GM21529 (cell line): ENCODE data around the gene MRTFA.
"Not testable (repeated sequence)": the region's sequence is repeated elsewhere in the genome, so short reads cannot be mapped to it uniquely, and the experiment has no call there.

Experiments
- ATAC-seq: cut with Tn5 transposase; IDR thresholded peaks from one replicate; pipeline ENCODE4 v1.9.1; 2021; ENCODE audit not compliant: unreplicated experiment

MRTFA gene

DNA sequence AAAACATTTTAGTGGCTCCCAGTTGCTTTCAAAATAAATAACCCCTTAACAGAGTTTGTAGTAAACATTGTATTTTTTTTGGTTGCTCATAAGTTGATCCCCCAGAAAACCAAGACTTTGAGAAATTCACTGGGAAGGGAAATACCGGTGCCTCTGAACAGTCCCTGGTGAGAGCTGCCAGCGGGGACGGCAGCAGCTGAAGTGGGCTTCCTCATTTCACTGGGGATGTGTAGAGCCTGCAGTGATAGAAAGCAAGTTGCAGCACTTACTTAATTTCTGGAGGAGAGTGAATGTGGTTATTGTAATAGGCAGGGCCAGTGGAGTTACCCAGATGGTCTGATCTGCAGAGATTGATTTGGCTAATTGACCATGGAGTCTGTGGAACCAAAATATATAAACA, 24.2 kb upstream of the MRTFA start:
- no peak for ATAC-seq

DNA sequence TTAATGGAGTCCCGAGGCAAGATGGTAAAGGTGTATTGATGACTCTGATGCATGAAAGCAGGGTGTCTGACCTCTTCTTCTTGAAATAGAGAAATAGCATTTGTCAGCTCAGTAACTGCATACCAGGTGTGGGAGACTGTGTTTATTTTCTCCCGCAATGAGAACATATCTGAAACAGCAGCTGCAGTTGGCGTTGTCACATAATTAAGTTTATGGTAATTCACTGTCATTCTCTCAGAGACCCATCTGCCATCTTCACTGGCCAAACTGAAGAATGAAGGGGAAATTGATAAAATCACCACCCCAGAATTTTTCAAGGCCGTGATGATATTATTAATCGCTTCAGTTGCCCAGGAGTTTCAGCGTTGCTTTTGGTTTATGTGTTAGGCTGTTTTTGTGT, 22.6 kb upstream of the MRTFA start:
- no peak for ATAC-seq

DNA sequence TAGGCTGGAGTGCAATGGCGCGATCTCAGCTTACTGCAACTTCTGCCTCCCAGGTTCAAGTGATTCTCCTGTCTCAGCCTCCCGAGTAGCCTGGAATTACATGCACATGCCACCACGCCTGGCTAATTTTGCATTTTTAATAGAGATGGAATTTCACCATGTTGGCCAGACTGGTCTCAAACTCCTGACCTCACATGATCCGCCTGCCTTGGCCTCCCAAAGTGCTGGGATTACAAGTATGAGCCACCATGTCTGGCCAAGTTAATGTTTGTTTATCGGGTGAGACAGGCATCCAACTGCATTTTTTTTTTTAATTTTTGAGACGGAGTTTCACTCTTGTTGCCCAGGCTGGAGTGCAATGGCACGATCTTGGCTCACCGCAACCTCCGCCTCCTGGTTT, 20.1 kb upstream of the MRTFA start:
- not testable (repeated sequence) for ATAC-seq

DNA sequence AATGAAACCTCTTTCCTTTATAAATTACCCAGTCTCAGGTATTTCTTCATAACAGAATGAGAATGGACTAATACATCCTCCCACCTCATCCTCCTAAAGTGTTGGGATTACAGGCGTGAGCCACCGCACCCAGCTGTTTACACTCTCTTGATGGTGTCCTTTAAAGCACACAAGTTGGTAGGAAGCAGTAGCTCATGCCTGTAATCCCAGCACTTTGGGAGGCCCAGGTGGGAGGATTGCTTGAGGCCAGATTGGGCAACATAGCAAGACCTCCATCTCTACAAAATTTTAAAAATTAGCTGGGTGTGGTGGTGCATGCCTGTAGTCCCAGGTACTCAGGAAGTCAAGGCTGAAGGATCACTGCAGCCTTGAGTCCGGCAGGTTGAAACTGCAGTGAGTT, 19.4 kb upstream of the MRTFA start:
- not testable (repeated sequence) for ATAC-seq

DNA sequence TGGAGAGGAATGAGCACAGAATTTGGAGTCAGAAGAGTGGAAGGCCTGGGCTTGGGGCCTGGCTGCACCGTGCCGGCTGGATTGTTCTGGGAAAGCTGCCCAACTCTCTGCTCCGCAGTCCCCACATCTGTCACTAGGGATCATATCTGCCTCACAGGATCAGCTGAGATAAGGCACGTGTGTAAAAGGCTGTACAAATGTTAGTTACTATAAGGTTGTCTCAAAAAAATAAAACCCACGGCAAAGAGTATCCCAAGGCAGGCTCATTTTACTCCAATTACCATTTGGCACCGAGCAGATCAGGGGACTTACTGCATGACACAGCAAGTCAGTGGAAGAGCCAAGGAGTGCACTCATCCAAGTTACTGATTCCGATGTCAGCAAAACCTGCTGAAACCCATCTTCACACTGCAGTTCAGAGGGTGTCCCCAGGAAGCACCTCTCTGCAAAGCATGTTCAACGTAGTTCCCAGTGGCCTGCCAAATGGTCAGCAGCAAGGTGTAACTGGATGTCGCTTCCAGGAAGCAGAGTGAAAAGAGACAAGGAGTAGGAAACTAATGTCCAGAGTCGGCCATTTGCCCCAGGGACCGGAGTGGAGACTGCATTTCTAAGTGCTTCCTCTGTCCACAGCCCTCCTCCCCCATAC, 18.1 kb upstream of the MRTFA start:
- no peak for ATAC-seq

DNA sequence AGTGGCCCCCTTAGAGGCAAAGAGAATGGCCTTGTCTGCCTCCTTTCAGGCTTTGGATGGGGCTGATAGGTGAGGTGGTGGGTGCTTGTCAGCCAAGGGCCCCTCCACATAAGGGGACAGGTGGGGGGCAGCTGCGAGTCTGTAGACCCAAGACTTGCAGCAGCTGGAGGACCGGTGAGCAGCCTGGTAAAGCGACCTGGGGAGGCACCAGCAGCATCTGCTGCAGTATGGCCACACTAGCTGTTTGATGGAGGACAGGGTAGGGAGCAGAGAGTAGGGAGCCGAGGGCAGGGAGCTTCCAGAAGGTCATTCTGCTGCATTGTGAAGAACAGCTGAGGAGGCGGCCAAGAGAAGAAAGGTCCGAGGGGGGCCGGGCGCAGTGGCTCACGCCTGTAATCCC, 16.8 kb upstream of the MRTFA start:
- no peak for ATAC-seq

DNA sequence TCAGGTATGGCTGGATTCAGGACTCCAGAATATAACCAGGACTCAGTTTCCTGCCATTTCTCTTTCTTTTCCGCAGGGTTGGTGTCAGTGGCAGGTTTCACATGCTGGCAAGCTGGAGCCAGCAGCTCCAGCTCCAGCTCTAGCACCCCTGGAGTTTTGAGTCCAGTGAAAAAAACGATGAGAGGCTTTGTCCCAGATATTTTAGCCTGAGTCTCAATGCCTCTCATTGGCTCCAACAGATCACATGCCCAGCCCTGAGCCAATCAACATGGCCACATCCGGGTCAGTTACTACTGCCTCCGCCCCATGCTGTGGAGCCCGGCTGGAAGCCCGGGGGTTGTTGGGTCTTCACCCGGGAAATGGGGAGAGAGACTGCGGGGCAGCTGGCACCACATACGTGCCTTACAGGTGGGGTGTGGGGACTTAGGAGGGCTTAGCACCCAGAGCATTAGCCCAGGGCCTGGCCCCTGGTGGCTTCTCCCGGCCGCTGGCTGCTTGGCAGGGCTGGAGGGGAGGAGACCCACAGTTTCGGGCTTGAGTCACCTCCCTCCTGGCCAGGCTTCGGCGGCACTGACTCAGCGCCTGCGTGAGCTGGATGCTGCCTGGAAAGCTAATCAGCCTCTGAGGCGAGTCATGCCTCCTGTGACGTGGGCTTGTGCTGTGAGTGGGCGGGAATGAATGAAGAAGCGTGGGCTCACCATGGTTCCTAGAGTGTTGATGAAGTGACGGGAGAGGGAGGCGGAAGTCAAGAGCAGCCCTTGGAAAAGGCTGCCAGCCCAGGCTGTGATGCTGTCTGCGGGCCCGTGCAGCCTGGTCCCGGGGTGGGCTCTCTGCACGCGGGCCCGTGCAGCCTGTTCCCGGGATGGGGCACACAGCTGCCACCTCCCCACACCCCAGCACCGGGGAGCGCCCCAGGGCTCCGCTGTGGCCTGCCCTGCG, 15.3 kb upstream of the MRTFA start:
- peak; percentile 89 for ATAC-seq

DNA sequence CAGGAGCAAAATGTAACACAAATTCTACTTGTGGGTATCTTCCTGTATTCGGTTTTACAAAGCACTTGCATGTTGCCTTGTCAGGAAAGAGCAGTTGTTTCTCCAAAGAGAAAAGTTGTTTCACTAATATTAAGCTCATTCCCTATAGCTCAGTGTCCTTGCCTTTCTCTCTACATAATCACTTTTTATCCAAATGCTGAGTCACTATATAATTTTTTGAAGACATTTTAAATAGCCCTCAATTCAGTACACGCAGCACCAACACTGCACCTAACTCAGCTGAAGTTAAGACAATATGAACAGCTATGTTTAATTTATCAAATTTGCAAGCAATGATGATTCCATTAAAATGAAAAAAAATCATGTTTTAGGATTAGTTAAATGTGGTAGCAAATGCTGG, 14.5 kb upstream of the MRTFA start:
- ATAC-seq: no peak

DNA sequence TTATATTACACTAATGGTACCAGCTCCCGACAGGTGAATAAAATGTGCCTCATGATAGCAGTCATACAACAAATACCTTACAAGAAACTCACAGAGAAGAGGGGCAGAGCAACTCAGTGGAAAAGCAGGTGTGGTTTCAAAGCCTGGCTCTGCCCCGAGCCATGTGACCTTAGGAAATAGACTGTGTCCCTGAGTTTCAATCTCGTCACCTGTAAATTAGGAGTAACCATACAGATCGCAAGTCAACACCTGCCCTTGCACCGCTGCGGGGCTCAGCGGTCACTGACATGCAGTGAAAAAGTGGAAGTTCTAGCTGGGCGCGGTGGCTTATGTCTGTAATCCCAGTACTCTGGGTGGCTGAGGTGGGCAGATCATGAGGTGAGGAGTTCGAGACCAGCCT, 11.9 kb upstream of the MRTFA start:
- ATAC-seq: no peak

DNA sequence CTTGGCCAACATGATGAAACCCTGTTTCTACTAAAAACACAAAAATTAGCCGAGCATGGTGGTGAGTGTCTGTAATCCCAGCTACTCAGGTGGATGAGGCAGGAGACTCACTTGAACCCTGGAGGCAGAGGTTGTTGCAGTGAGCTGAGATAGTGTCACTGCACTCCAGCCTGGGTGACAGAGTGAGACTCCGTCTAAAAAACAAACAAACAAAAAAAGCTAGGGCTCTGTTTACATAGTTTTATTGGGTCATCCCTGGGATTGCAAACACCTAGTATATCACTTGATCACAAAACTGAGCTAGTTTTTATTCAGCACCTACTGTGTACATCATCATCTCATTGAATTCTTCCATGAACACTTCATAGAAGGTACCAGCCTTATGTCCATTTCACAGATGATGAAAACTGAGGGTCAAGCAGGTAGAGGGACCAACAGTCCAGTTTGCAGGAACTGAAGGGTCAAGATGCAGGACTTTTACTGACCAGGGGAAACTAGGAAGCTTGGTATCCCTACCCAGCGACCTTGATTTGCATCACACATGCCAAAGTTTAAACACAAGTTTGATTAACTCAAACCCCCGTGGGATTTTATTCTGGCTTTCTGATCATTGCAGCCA, 9.2 kb upstream of the MRTFA start:
- no peak for ATAC-seq

DNA sequence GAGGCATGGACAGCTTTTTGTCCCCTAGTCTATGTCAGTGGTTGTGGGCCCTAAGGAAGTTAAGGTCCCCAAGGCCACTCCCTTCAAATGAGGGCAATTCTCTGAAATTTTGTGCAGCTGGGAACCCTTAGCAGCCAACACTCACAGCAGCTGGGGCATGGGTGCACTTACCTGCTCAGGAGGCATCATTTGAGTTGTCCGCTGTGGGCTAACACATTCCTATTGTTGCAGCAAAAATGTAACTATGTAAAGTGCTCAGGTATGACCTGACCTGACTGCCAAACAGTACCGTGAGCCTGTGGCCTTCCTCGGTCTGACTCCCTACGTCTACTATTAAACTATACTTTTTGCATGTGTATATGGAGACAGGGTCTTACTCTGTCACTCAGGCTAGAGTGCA, 5.8 kb upstream of the MRTFA start:
- ATAC-seq: no peak

DNA sequence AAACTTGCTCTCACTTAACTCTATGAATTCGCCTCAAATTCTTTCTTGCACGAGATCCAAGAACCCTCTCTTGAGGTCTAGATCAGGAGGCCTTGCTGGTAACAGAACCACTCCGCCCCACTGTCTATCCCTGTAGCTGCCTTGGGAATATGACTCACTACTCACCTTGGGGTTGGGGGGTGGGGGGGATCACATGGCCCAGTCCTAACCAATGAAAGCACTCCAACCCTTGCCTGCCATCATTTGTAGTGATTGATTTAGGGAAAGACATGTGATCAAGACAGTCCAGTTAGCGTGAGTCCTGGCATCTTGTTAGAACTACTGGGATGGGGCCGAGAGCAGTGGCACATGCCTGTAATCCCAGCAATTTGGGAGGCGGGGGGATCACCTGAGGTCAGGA, 4.8 kb upstream of the MRTFA start:
- no peak for ATAC-seq

DNA sequence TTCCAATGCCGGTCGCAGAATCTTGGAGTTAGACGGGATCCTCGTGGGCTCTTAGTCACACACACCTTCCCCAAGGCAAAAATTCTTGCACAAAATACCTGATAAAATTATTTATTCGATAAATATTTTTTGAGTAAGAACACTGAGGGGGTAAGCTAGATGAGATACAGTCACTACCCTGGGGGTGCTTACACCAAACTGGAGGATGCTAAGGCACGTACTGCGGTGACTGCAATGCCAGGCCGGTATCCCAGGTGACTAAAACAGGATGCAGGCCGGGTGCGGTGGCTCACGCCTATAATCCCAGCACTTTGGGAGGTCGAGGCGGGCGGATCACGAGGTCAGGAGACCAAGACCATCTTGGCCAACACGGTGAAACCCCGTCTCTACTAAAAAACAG, 1.7 kb upstream of the MRTFA start:
- no peak for ATAC-seq

DNA sequence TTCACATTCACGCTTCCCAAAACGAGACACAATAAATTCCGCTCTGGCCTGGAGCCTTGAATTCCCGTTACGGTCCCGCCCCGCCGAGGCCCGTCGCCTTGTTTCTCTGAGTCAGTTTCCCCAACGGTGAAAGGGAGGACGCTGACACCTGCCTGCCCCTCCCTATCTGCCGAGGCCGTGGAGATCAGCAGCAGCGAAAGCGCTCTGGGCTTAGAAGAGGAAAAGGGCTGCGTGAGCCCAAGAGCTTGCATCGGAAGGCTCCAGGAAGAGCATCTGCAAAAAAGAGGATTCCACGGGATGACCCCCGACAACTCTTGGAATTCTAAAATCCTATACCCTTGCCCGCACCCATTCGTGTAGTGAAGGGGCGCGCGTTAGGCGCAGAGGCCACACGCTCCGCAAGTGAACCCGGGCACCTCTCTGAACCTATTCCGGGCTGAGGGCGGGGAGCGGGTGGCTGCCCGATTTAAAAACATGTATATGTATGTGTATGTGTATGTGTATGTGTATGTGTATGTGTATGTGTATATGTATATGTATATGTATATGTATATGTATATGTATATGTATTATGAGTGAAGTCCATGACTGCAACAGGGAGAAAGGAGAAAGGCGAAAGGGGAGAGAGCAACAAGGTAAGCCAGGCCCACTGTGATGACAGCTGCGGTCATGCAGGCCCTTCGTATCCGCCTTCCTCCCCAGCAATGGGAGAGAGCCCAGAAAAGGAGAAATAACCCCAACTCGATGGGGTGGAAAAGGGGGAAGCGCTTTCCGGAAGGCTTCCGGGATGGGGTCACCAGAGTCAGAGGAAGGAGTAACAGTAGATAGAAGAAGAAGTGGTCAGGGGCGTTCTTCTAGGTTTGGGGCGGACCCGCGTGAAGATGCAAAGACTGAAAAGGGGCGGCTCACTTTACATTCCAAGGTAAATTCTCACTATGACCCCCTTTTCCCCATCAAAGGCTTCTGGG, 948 bp upstream of the MRTFA start:
- no peak for ATAC-seq

DNA sequence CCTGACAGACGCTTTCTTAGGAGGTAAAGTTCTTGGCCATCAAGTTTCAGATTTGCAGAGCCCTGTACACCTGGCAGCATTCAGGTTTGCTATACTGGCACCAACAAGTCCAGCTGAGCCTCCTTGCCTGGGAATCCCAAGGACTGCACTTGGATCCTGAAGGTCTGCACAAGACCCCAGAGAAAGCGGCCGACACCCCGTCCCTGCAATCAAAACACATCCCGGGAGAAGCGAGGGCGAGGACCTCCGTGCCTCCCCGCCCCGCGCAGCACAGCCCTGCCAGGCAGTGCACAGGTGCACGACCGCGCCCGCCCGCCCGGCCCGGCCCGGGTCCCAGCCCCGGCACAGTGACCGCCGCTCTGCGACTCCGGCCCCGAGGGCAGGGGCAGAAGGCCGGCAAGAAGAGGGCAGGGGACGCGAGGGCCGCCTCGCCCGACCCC, 559 bp downstream of the MRTFA start:
- peak; percentile 14 for ATAC-seq

DNA sequence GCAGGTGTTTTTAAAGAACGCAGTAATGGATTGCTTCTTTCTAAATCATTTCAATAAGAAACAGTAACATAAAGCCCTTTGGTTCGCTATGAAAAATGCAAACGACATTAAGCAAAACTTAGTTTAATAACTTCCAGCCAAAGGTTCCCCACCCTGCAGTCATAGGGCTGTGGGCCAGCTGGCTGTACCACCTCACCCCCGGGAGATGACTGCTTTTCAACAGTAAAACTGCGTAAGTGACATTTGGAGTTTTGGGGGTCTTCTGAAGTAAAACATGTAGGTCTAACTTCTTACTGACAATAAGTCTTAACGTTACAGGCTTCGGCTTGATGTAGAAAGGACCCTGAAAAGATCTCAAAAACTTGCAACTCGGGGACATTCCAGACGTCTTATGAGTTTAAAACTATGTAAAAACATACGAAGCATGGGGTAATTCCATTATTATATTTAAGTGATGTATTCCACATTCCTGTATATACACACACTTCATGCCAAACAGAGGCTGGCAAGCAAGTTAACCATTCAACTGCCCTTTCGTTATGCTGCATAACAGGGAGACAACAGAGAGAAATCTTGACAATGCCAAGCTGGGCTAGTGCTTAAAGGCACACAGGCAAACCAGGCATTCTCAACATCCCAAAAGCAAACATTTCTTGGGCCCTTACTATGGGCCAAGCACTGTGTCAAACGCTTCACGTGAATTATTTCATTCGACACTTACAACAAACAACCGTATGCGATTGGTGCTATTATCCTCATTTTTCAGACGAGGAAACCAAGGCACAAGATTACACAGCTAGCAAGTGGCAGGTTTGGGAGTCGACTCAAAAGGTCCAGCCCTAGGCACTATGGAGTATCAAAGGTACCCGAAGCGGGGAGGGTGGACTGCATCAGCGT, 1.2 kb downstream of the MRTFA start:
- no peak for ATAC-seq

DNA sequence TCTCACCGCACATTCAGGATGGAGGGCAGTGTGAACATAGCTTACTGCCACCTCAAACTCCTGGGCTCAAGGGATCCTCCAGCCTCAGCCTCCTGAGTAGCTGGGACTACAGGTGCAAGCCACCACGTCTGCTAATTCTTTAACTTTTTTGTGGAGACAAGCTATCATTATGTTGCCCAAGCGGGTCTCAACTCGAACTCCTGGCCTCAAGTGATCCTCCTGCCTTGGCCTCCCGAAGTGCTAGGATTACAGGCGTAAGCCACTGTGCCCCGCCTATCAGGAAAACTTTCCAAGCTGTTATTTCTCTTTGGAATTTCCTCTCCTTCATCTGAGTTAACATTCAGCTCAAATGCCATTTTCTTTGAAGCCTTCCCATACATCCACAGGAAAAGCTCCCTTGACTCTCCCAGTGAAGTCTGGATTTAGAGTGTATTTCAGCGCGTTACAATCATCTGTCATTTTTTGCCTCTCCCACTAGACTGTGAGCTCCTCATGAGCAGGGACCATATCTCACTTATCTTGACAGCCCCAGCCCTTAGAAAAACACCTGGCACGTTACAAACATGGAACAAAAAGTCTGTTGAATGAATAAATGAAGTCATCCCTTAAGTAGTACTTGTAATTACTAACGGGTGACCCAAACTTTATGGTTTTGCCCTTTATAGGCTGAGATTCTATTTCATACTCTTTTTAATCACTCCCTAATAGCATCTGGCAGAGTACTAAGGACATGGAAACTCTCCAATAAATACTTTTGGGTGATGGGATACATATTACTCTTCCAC, 2.2 kb downstream of the MRTFA start:
- no peak for ATAC-seq

DNA sequence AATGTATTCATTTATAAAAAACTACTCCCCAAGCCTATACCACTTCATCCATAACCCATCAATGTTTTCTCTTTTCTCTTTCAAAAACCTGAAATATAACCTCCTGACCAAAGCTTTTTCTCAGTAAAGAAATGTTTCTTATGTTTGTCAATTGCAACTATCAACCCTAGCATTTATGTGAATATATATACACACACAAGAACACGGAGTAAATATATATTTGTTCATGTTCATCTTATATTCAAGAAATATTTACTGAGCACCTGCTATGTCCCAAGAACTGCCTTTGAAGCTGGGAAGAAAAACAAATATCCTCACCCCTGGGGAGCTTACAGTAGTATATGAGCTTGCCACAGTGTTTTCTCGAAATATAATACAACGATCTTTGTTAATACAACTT, 3.5 kb downstream of the MRTFA start:
- ATAC-seq: no peak

DNA sequence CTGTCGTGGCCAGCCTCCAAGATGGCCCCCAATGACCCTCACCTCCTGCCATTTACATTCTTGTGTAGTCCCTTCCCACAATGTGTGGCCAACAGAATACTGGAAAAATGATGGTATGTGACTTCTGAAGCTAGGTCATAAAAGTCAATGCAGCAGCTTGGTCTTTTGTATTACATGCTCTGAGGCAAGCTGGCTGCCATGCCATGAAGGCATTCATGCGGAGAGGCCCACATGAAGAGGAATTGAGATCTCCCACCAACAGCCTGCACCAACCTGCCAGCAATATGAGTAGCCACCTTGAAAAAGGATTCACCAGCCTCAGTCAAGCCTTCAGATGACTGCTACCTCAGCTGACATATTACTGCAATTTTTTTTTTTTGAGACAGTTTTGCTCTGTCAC, 4.6 kb downstream of the MRTFA start:
- no peak for ATAC-seq
